ENCODE measurements around the gene RAMP1.

GRCh38 chr2:237876061-237876526 is 16.7 kb downstream of the RAMP1 start:
- TF ChIP-seq CTCF (IDR thresholded peaks at IDR 0.05) (no peak), POLR2A (IDR thresholded peaks at IDR 0.05) (no peak)

All from right lobe of liver (tissue), 4 donors.